Measurements from ENCODE around the gene DBN1.

GRCh38 chr5:177427211-177427822 lies 46.1 kb downstream of the DBN1 start:
- TF ChIP-seq CTCF (IDR thresholded peaks at IDR 0.05): no peak
- TF ChIP-seq POLR2A (IDR thresholded peaks at IDR 0.05): no peak

Data from adrenal gland (tissue), 5 donors.